HCT116 (cell line): ENCODE data around the gene ADCK2. TPM values are rescaled to one million over a fixed set of nuclear protein-coding genes. Genes with fewer than 3 reads are reported as not detected.

Experiments used
- ATAC-seq: fragments of 200-7000 bp; cut with Tn5 transposase; 2 replicates; pipeline ENCODE4 v1.9.1; 2020; ENCODE audit warnings: mild to moderate bottlenecking, moderate library complexity
- BruUV-seq: library from RNA; stranded (reverse); fragments of 400-500 nt; replicated peaks from 2 replicates; lab custom pipeline; 2021; lab: Mats Ljungman, UMichigan
- CTCF ChIA-PET: fragments of 300-600 bp; sonication (Branson Sonifier 250); formaldehyde crosslinking; loops from one replicate; lab custom pipeline; 2021; ENCODE audit warnings: antibody characterized with exemption; lab: Charles Lee
- POLR2A ChIA-PET: fragments of 300-600, 350-600 bp; sonication (Branson Sonifier 250); formaldehyde crosslinking; loops from one replicate; lab custom pipeline; 2021; ENCODE audit warnings: antibody characterized with exemption; lab: Charles Lee
- RAD21 ChIA-PET, 2 experiments: fragments of 300-600 bp; sonication (Branson Sonifier 250); formaldehyde crosslinking; loops; one replicate each; lab custom pipeline; 2023; ENCODE audit warnings: low total read pairs in 2 of 2; ENCODE audit not compliant: uncharacterized antibody in 2 of 2, unreplicated experiment in 2 of 2, low non-redundant PET in 1 of 2; lab: Charles Lee
- DNase-seq: peaks from one replicate; pipeline ENCODE4 v3.0.0-alpha.2; 2010; ENCODE audit warnings: low read depth, low spot score
- H2AFZ ChIP-seq: fragments of 200-600 bp; shearing (Covaris generic), sonication (generic); 2 replicates; pipeline ENCODE4 v1.6.1; 2017; ENCODE audit warnings: low read depth, mixed run types, mixed read lengths, antibody characterized with exemption, low read length; ENCODE audit not compliant: poor library complexity, severe bottlenecking
- H3K27ac ChIP-seq: 2 replicates; pipeline ENCODE4 v1.5.1; 2012; ENCODE audit warnings: low read depth, low read length
- H3K27me3 ChIP-seq: fragments of 200-600 bp; sonication (generic); 2 replicates; pipeline ENCODE4 v1.6.1; 2016; ENCODE audit warnings: mixed run types, low read length, mixed read lengths; ENCODE audit not compliant: insufficient read depth
- H3K36me3 ChIP-seq, 2 experiments: fragments of 200-500 bp in 1 of 2; fragments of 200-600 bp in 1 of 2; sonication (Bioruptor generic) in 1 of 2; sonication (generic) in 1 of 2; 2 replicates each; pipeline versions ENCODE4 v1.5.1 to v1.6.1; 2014 to 2016; ENCODE audit warnings: low read length in 2 of 2, inconsistent platforms in 1 of 2, mixed read lengths in 1 of 2, mixed run types in 1 of 2; ENCODE audit not compliant: insufficient read depth in 2 of 2, control insufficient read depth in 1 of 2
- H3K4me1 ChIP-seq, 2 experiments: fragments of 200-600 bp in 1 of 2; sonication (generic) in 1 of 2; 2 replicates each; pipeline versions ENCODE4 v1.5.1 to v1.6.1; 2012 to 2017; ENCODE audit warnings: low read length in 2 of 2, inconsistent platforms in 1 of 2, mild to moderate bottlenecking in 1 of 2, mixed read lengths in 1 of 2, mixed run types in 1 of 2, moderate library complexity in 1 of 2; ENCODE audit not compliant: insufficient read depth in 2 of 2, control insufficient read depth in 1 of 2
- H3K4me2 ChIP-seq: fragments of 200-600 bp; sonication (generic); 2 replicates; pipeline ENCODE4 v1.6.1; 2017; ENCODE audit warnings: mixed run types, low read length, mixed read lengths
- H3K4me3 ChIP-seq, 2 experiments: fragments of 200-600 bp in 1 of 2; sonication (generic) in 1 of 2; replicated peaks in 1 of 2; 2 replicates each; pipeline ENCODE4 v1.5.1; 2011 to 2016; ENCODE audit warnings: low read length in 2 of 2, control low read depth in 1 of 2, low read depth in 1 of 2, mild to moderate bottlenecking in 1 of 2, mixed read lengths in 1 of 2, mixed run types in 1 of 2
- H3K79me2 ChIP-seq: fragments of 200-600 bp; sonication (generic); 2 replicates; pipeline ENCODE4 v1.6.1; 2017; ENCODE audit warnings: mild to moderate bottlenecking, mixed run types, low read length, moderate library complexity, mixed read lengths; ENCODE audit not compliant: insufficient read depth
- H3K9ac ChIP-seq: fragments of 200-600 bp; sonication (generic); 2 replicates; pipeline ENCODE4 v1.6.1; 2016; ENCODE audit warnings: low read length, mixed read lengths
- H3K9me2 ChIP-seq: fragments of 200-600 bp; sonication (generic), shearing (Covaris generic); 2 replicates; pipeline ENCODE4 v1.6.1; 2017; ENCODE audit warnings: mixed run types, mild to moderate bottlenecking, moderate library complexity; ENCODE audit not compliant: insufficient read depth
- H3K9me3 ChIP-seq, 2 experiments: fragments of 200-500 bp in 1 of 2; fragments of 200-600 bp in 1 of 2; sonication (Bioruptor generic) in 1 of 2; sonication (generic) in 1 of 2; 2 replicates each; pipeline ENCODE4 v1.6.1; 2014 to 2017; ENCODE audit warnings: low read length in 2 of 2, mixed read lengths in 2 of 2, inconsistent platforms in 1 of 2, low read depth in 1 of 2, mild to moderate bottlenecking in 1 of 2, mixed run types in 1 of 2, moderate library complexity in 1 of 2; ENCODE audit not compliant: control insufficient read depth in 1 of 2, insufficient read depth in 1 of 2
- H4K20me1 ChIP-seq: fragments of 200-600 bp; sonication (generic), shearing (Covaris generic); 2 replicates; pipeline ENCODE4 v1.6.1; 2017; ENCODE audit warnings: mixed run types, mild to moderate bottlenecking, moderate library complexity; ENCODE audit not compliant: insufficient read depth
- CBX3 ChIP-seq: IDR thresholded peaks from 2 replicates; pipeline ENCODE4 v1.6.1; 2012; ENCODE audit warnings: low read depth
- CEBPB ChIP-seq: IDR thresholded peaks from 2 replicates; pipeline ENCODE4 v1.6.1; 2012; ENCODE audit warnings: low read depth
- EGR1 ChIP-seq: IDR thresholded peaks from 2 replicates; pipeline ENCODE4 v1.6.1; 2012; ENCODE audit warnings: low read depth
- ELF1 ChIP-seq: IDR thresholded peaks from 2 replicates; pipeline ENCODE4 v1.6.1; 2012; ENCODE audit warnings: low read depth, borderline replicate concordance
- EZH2 ChIP-seq: fragments of 200-600 bp; sonication (generic); IDR thresholded peaks from 2 replicates; pipeline ENCODE4 v1.6.1; 2017; ENCODE audit warnings: antibody characterized with exemption, mixed run types
- EZH2phosphoT487 ChIP-seq: fragments of 200-600 bp; IDR thresholded peaks from 2 replicates; pipeline ENCODE4 v1.6.1; 2018; ENCODE audit warnings: antibody characterized with exemption, borderline replicate concordance
- SIN3A ChIP-seq: IDR thresholded peaks from 2 replicates; pipeline ENCODE4 v1.6.1; 2012; ENCODE audit warnings: low read depth
- SP1 ChIP-seq: IDR thresholded peaks from 2 replicates; pipeline ENCODE4 v1.6.1; 2012; ENCODE audit warnings: low read depth
- TCF7L2 ChIP-seq: IDR thresholded peaks from 2 replicates; pipeline ENCODE4 v1.7.0; 2011; ENCODE audit warnings: borderline replicate concordance, inconsistent platforms; ENCODE audit not compliant: insufficient read depth, insufficient read length; ENCODE audit errors: extremely low read depth
- ZFX ChIP-seq: fragments of 450-650 bp; IDR thresholded peaks from 2 replicates; pipeline ENCODE4 v1.6.1; 2017
- ZNF274 ChIP-seq: fragments of 200-500 bp; sonication (Bioruptor generic); IDR thresholded peaks from 2 replicates; pipeline ENCODE4 v1.6.1; 2014; ENCODE audit warnings: mild to moderate bottlenecking, low read depth, low read length, inconsistent platforms
- intact Hi-C: fragments of 100-400 bp; cut with micrococcal nuclease; formaldehyde crosslinking; loops from 2 replicates; pipeline ENCODE4 v1.10.0; 2022
- total RNA-seq: library from RNA; stranded (reverse); gene quantifications from one replicate; pipeline ENCODE4 v1.2.1, GENCODE V29; 2021; ENCODE audit not compliant: unreplicated experiment
- TF ChIP-seq, protein P1 (sequence below): IDR thresholded peaks from 2 replicates; pipeline ENCODE4 v1.6.1; 2011; ENCODE audit warnings: mild to moderate bottlenecking, low read length, moderate library complexity; ENCODE audit not compliant: insufficient replicate concordance; ENCODE audit errors: extremely low read depth
- TF ChIP-seq, protein P2 (sequence below): IDR thresholded peaks from 2 replicates; pipeline ENCODE4 v1.6.1; 2012; ENCODE audit warnings: low read depth
- TF ChIP-seq, protein P3 (sequence below): IDR thresholded peaks from 2 replicates; pipeline ENCODE4 v1.6.1; 2012

The ADCK2 gene
- total RNA-seq, 1 experiment from 2014 or later = 16.9 TPM

- RAD21 ChIA-PET = no interaction called here
- CTCF ChIA-PET = no interaction called here
These were observed 41.1 kb upstream of the ADCK2 start for GRCh38 chr7:140631602-140632001.

More at GRCh38 chr7:140631602-140632001, 41.1 kb upstream of the ADCK2 start:
- H3K27me3 ChIP-seq = no peaks in the 10 kb centered on the region
- H3K9me2 ChIP-seq = no peaks in the 10 kb centered on the region
- no peaks in the 10 kb centered on the region for H4K20me1 ChIP-seq
- peaks cover 0 to 4% of the 10 kb centered on the region in 2 experiments; a peak in 2 of 4 replicates for H3K4me1 ChIP-seq
- intact Hi-C loops = no loop called here
- POLR2A ChIA-PET = no interaction called here
- no peak overlapping the region for H3K4me2 ChIP-seq
- no peak overlapping the region for H3K27ac ChIP-seq
- BruUV-seq = no TSS peak
- DNase-seq = no peak
- no peak overlapping the region for H2AFZ ChIP-seq
- no peaks in the 10 kb centered on the region for H3K79me2 ChIP-seq
- no peak for ATAC-seq
- no peak overlapping the region for H3K9ac ChIP-seq
- H3K36me3 ChIP-seq = no peaks in the 10 kb centered on the region
- no peaks in the 10 kb centered on the region for H3K9me3 ChIP-seq
- TF ChIP-seq EGR1 = no peak
- TF ChIP-seq CEBPB = no peak
- no peak for TF ChIP-seq EZH2
- no peak for TF ChIP-seq SIN3A
- no peak for TF ChIP-seq SP1
- TF ChIP-seq, protein P1, sequence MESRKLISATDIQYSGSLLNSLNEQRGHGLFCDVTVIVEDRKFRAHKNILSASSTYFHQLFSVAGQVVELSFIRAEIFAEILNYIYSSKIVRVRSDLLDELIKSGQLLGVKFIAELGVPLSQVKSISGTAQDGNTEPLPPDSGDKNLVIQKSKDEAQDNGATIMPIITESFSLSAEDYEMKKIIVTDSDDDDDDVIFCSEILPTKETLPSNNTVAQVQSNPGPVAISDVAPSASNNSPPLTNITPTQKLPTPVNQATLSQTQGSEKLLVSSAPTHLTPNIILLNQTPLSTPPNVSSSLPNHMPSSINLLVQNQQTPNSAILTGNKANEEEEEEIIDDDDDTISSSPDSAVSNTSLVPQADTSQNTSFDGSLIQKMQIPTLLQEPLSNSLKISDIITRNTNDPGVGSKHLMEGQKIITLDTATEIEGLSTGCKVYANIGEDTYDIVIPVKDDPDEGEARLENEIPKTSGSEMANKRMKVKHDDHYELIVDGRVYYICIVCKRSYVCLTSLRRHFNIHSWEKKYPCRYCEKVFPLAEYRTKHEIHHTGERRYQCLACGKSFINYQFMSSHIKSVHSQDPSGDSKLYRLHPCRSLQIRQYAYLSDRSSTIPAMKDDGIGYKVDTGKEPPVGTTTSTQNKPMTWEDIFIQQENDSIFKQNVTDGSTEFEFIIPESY = no peak
- no peak for TF ChIP-seq ZFX
- TF ChIP-seq, protein P2, sequence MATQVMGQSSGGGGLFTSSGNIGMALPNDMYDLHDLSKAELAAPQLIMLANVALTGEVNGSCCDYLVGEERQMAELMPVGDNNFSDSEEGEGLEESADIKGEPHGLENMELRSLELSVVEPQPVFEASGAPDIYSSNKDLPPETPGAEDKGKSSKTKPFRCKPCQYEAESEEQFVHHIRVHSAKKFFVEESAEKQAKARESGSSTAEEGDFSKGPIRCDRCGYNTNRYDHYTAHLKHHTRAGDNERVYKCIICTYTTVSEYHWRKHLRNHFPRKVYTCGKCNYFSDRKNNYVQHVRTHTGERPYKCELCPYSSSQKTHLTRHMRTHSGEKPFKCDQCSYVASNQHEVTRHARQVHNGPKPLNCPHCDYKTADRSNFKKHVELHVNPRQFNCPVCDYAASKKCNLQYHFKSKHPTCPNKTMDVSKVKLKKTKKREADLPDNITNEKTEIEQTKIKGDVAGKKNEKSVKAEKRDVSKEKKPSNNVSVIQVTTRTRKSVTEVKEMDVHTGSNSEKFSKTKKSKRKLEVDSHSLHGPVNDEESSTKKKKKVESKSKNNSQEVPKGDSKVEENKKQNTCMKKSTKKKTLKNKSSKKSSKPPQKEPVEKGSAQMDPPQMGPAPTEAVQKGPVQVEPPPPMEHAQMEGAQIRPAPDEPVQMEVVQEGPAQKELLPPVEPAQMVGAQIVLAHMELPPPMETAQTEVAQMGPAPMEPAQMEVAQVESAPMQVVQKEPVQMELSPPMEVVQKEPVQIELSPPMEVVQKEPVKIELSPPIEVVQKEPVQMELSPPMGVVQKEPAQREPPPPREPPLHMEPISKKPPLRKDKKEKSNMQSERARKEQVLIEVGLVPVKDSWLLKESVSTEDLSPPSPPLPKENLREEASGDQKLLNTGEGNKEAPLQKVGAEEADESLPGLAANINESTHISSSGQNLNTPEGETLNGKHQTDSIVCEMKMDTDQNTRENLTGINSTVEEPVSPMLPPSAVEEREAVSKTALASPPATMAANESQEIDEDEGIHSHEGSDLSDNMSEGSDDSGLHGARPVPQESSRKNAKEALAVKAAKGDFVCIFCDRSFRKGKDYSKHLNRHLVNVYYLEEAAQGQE = no peak
- no peak for TF ChIP-seq ZNF274
- TF ChIP-seq EZH2phosphoT487 = no peak
- no peak for TF ChIP-seq TCF7L2
- TF ChIP-seq, protein P3, sequence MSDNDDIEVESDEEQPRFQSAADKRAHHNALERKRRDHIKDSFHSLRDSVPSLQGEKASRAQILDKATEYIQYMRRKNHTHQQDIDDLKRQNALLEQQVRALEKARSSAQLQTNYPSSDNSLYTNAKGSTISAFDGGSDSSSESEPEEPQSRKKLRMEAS = no peak
- TF ChIP-seq ELF1 = no peak
- TF ChIP-seq CBX3 = no peak
- H3K4me3 ChIP-seq = no peak overlapping the region
